ENCODE results near the gene SHC2. TPM values are rescaled to one million over a fixed set of nuclear protein-coding genes. Genes with fewer than 3 reads are reported as not detected.
A peak's percentile ranks its signal among the peaks of the same experiment; 100 is the strongest.

SHC2 gene
- total RNA-seq, 1 experiment from 2014 or later: 6.7 TPM

GRCh38 chr19:506404-507285 lies 45.8 kb upstream of the SHC2 start:
- TF ChIP-seq CTCF (IDR thresholded peaks at IDR 0.05) (peak; percentile 91), SIN3A (IDR thresholded peaks at IDR 0.05; ENCODE audit: borderline replicate concordance, insufficient read depth, low read depth, low read length) (no peak), REST (IDR thresholded peaks at IDR 0.05; ENCODE audit: insufficient read depth in 1 of 2, low read depth in 2 of 2, low read length in 1 of 2) (no peak), POLR2AphosphoS5 (IDR thresholded peaks at IDR 0.05; ENCODE audit: low read depth, low read length) (peak; percentile 33)
- CTCF ChIA-PET: interaction anchor here (0.5 to 1.3 kb wide), 4 partner anchors 11 to 739 kb away, joined by 3 to 6 read pairs (median 4); no protein-coding TSS in a partner anchor
- ATAC-seq: peak; percentile 92
- H3K9me3 ChIP-seq (ENCODE audit: control insufficient read depth, insufficient read depth, low read depth, low read length): no peaks in the 10 kb centered on the region
- POLR2A ChIA-PET: no interaction called here
- in situ Hi-C loops (cut with HindIII; ENCODE audit: low pct_unique_long_range_greater_than_20kb, low sequenced_read_pairs) (no loop called here), intact Hi-C loops (cut with micrococcal nuclease; ENCODE audit: unreplicated experiment) (no loop called here)
- H3K4me3 ChIP-seq (ENCODE audit: low read depth in 2 of 2, low read length in 2 of 2): peak overlapping the region; percentile 68 to 69
- H3K36me3 ChIP-seq (ENCODE audit: control insufficient read depth, insufficient read depth, low read length): no peaks in the 10 kb centered on the region; the same call in 1 of the 2 replicates
- H3K4me1 ChIP-seq (ENCODE audit: control insufficient read depth, insufficient read depth, low read length): peaks cover 3% of the 10 kb centered on the region; the same call in 1 of the 2 replicates
- H3K27me3 ChIP-seq (ENCODE audit: control insufficient read depth, insufficient read depth, low read length): no peaks in the 10 kb centered on the region
- no TSS peak for BruUV-seq (replicated peaks)
- peak; percentile 98 for DNase-seq (ENCODE audit: low read depth, low spot score)
- H3K27ac ChIP-seq (ENCODE audit: low read length): peak overlapping the region; percentile 91

GRCh38 chr19:504616-505015 lies 43.8 kb upstream of the SHC2 start:
- H3K27ac ChIP-seq (ENCODE audit: low read length): no peak overlapping the region
- no TSS peak for BruUV-seq (replicated peaks)
- no peak for DNase-seq (ENCODE audit: low read depth, low spot score)
- ATAC-seq: no peak
- CTCF ChIA-PET: no interaction called here
- no peak overlapping the region for H3K4me3 ChIP-seq (ENCODE audit: low read depth in 2 of 2, low read length in 2 of 2)
- H3K4me1 ChIP-seq (ENCODE audit: control insufficient read depth, insufficient read depth, low read length): peaks cover 3% of the 10 kb centered on the region; the same call in 1 of the 2 replicates
- no peaks in the 10 kb centered on the region for H3K27me3 ChIP-seq (ENCODE audit: control insufficient read depth, insufficient read depth, low read length)
- POLR2A ChIA-PET: no interaction called here
- no peaks in the 10 kb centered on the region; the same call in 1 of the 2 replicates for H3K36me3 ChIP-seq (ENCODE audit: control insufficient read depth, insufficient read depth, low read length)
- intact Hi-C loops (cut with micrococcal nuclease; ENCODE audit: unreplicated experiment) (no loop called here), in situ Hi-C loops (cut with HindIII; ENCODE audit: low pct_unique_long_range_greater_than_20kb, low sequenced_read_pairs) (no loop called here)
- TF ChIP-seq REST (IDR thresholded peaks at IDR 0.05; ENCODE audit: insufficient read depth in 1 of 2, low read depth in 2 of 2, low read length in 1 of 2): no peak
- TF ChIP-seq POLR2AphosphoS5 (IDR thresholded peaks at IDR 0.05; ENCODE audit: low read depth, low read length): no peak
- TF ChIP-seq CTCF (IDR thresholded peaks at IDR 0.05): no peak
- no peak for TF ChIP-seq SIN3A (IDR thresholded peaks at IDR 0.05; ENCODE audit: borderline replicate concordance, insufficient read depth, low read depth, low read length)
- no peak for TF ChIP-seq TCF7L2 (IDR thresholded peaks at IDR 0.05; ENCODE audit: low read depth, low read length)
- no peaks in the 10 kb centered on the region for H3K9me3 ChIP-seq (ENCODE audit: control insufficient read depth, insufficient read depth, low read depth, low read length)
